ENCODE results near the gene KRT81.

KRT81 gene

DNA sequence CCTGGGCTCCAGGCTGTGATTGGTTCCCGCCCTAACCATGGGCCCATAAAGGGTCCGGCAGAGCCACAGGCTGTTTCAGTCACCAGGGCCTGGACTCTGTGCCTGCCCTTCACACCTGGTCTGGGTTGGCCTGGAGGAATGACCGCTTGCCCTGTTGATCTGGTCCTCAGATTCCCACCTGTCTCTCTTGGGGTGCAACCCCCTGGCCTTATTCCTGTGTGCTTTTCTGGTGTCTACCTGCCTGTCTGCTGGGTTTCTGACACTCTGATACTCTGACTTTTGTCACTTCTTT lies 32.8 kb upstream of the KRT81 start:
- in situ Hi-C loops (cut with MboI; ENCODE audit: low pct_unique_long_range_greater_than_20kb, low sequenced_read_pairs, unreplicated experiment): no loop called here

DNA sequence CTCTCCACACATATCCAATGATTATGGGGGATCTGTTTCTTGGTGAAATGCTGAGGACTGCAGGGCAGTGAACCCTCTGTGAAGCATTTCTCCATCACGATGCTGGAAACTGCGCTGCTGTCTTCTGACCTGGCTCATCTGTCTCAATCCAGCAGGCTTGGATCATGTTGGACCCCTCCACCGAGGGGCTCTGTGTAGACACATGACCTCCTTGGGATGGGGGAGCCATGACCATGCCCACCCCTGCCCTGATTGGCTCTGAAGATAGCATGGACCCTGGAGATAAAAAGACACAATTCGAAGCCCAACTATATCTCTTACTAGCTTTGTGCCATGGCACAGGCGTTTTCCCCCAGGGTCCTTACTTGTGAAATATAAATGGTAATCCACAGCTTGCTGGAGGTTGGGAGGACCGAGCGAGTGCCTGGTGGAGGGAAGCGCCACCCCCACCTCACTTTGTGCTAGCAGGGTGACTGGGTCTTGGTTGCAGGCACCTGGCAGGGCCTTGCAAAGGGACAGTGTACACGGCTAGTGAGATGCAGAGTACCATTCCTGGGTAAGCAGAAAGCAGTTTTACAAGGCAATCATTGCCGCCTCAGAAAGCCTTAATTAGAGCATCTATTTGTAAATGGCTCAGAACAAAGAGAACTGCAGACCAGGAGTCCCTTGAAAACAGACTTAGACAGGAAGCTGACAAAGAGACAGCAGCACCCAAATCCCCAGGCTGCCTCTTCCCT lies 32.2 kb upstream of the KRT81 start:
- in situ Hi-C loops (cut with MboI; ENCODE audit: low pct_unique_long_range_greater_than_20kb, low sequenced_read_pairs, unreplicated experiment): no loop called here
- TF ChIP-seq, protein P1, sequence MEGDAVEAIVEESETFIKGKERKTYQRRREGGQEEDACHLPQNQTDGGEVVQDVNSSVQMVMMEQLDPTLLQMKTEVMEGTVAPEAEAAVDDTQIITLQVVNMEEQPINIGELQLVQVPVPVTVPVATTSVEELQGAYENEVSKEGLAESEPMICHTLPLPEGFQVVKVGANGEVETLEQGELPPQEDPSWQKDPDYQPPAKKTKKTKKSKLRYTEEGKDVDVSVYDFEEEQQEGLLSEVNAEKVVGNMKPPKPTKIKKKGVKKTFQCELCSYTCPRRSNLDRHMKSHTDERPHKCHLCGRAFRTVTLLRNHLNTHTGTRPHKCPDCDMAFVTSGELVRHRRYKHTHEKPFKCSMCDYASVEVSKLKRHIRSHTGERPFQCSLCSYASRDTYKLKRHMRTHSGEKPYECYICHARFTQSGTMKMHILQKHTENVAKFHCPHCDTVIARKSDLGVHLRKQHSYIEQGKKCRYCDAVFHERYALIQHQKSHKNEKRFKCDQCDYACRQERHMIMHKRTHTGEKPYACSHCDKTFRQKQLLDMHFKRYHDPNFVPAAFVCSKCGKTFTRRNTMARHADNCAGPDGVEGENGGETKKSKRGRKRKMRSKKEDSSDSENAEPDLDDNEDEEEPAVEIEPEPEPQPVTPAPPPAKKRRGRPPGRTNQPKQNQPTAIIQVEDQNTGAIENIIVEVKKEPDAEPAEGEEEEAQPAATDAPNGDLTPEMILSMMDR (IDR thresholded peaks at IDR 0.05; ENCODE audit: extremely low read depth, insufficient read depth, missing control alignments): no peak
- no peak for DNase-seq (ENCODE audit: low spot score)

More for the DNA sequence above, 32.8 kb upstream of the KRT81 start:
- no peak for DNase-seq (ENCODE audit: low spot score)
- TF ChIP-seq, protein P1 (IDR thresholded peaks at IDR 0.05; ENCODE audit: extremely low read depth, insufficient read depth, missing control alignments): no peak

DNA sequence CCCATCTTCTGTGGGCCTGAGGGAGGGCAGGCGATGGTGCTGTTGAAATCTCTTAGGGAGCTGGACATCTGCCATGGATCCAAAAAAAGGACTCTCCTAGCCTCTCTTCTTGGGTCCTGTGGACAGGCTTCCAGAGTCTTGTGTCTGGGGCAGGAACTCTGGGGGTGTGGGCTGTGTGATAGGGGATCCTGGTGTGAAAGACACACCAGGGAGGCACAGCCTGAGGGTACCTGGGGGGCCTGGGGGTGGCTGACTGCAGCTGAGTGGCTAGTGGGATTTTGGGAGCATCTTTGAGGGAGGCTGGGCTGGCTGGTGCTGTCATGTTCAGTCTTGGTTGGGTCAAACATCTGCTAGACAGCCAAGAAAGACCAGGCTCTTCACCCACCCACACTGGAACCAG lies 31.7 kb upstream of the KRT81 start:
- TF ChIP-seq, protein P1 (IDR thresholded peaks at IDR 0.05; ENCODE audit: extremely low read depth, insufficient read depth, missing control alignments): no peak
- in situ Hi-C loops (cut with MboI; ENCODE audit: low pct_unique_long_range_greater_than_20kb, low sequenced_read_pairs, unreplicated experiment): no loop called here
- DNase-seq (ENCODE audit: low spot score): no peak

DNA sequence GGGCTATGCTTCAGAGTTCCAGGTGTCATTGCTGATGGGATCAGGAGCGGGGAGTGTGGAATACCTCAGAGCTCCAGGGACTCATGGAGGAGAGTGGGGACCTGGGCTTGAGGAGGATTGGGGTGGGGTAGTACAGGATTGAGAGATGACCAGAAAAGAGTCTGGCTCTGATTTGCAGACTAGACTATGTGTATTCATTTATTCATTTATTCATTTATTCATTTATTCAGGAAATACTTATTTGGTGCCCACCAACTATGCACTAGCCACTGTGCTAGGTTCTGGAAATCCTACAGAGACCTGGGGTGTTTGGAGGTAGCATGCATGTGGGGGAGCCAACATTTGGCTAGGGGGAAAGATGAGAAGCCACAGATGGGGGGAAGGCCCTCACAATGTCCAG lies 30.7 kb upstream of the KRT81 start:
- TF ChIP-seq, protein P1 (IDR thresholded peaks at IDR 0.05; ENCODE audit: extremely low read depth, insufficient read depth, missing control alignments): no peak
- in situ Hi-C loops (cut with MboI; ENCODE audit: low pct_unique_long_range_greater_than_20kb, low sequenced_read_pairs, unreplicated experiment): no loop called here
- no peak for DNase-seq (ENCODE audit: low spot score)

DNA sequence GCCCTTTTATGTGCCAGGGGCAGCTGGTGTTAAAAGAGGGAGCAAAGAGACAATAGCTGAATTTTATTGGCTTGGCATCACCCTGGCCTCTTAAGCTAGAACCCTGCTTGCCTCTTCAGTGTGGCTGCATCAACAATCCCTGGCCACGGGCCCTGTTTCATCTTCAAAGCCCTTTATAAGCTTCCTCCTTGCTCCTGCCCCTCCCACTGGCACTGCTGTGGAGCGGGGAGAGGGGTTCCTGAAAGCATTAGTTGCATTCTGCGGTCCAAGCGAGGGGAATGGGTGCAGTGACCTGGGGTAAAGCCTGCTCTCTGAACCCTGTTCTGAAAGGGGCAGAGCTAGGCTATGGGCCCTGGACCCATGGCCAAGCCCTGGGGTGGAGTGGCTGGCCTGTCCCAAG lies 30.1 kb upstream of the KRT81 start:
- no peak for DNase-seq (ENCODE audit: low spot score)
- in situ Hi-C loops (cut with MboI; ENCODE audit: low pct_unique_long_range_greater_than_20kb, low sequenced_read_pairs, unreplicated experiment): no loop called here
- TF ChIP-seq, protein P1 (IDR thresholded peaks at IDR 0.05; ENCODE audit: extremely low read depth, insufficient read depth, missing control alignments): no peak

DNA sequence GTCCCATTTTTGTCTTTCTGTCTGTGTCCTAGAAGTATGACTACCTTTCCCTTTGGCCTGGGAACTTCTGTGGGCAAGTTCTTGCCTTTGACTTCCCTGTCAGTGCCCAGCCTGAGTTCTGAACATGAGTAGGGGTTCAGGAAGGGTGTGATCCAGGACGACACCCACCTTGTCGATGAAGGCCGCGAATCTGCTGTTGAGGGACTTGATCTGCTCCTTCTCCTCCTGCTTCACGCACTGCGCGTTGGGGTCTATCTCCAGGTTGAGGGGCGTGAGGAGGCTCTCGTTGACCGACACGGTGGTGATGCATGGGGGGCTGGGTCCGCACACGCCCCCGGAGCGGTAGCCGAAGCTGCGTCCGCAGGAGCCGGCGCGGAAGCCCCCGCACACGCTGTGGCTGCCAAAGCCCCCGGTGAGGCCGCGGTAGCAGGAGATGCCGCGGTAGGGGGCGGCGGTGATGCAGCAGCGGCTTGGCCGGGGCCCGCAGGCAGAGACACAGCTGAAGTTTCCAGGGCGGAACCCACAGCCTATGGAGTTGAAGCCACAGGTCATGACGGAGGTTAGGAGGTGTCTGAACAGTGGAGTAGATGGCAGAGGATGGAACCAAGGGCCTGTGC lies 29.6 kb upstream of the KRT81 start, which contains the start of gene KRT83:
TSS of gene KRT83 (minus strand) at position 615 of the 617 bp plus-strand sequence. CDS start at position 552, 63 bp downstream.
- TF ChIP-seq, protein P1 (IDR thresholded peaks at IDR 0.05; ENCODE audit: extremely low read depth, insufficient read depth, missing control alignments): no peak
- no peak for DNase-seq (ENCODE audit: low spot score)
- in situ Hi-C loops (cut with MboI; ENCODE audit: low pct_unique_long_range_greater_than_20kb, low sequenced_read_pairs, unreplicated experiment): no loop called here
